ENCODE data around the gene SLC25A10.
"Not testable (repeated sequence)": the region's sequence is repeated elsewhere in the genome, so short reads cannot be mapped to it uniquely, and the experiment has no call there.

SLC25A10 gene, protein sequence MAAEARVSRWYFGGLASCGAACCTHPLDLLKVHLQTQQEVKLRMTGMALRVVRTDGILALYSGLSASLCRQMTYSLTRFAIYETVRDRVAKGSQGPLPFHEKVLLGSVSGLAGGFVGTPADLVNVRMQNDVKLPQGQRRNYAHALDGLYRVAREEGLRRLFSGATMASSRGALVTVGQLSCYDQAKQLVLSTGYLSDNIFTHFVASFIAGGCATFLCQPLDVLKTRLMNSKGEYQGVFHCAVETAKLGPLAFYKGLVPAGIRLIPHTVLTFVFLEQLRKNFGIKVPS

GRCh38 chr17:81711814-81712467 lies at the start of gene SLC25A10:
Gene SLC25A10 (plus strand): TSS chr17:81712284. CDS start chr17:81712427, 143 bp downstream.
- peak; percentile 76 for DNase-seq

DNA sequence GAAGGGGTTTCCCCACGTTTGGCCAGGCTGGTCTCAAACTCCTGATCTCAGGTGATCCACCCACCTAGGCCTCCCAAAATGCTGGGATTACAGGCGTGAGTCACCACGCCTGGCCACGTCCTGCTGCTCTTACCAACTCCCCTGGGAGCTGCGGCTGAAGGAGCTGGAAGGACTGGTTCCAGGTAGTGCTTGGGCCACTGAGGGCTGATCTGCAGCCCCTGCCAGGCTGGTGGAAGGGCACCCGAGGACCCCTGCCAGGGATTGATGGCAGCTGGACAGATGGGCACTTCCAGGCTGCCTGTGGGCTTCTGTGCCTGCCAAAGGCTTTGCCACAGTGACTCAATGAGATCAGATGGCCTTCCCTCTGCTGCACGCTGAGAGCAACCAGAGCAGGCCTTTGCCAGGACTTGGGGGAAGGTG lies 48.0 kb upstream of the SLC25A10 start:
- DNase-seq = no peak

DNA sequence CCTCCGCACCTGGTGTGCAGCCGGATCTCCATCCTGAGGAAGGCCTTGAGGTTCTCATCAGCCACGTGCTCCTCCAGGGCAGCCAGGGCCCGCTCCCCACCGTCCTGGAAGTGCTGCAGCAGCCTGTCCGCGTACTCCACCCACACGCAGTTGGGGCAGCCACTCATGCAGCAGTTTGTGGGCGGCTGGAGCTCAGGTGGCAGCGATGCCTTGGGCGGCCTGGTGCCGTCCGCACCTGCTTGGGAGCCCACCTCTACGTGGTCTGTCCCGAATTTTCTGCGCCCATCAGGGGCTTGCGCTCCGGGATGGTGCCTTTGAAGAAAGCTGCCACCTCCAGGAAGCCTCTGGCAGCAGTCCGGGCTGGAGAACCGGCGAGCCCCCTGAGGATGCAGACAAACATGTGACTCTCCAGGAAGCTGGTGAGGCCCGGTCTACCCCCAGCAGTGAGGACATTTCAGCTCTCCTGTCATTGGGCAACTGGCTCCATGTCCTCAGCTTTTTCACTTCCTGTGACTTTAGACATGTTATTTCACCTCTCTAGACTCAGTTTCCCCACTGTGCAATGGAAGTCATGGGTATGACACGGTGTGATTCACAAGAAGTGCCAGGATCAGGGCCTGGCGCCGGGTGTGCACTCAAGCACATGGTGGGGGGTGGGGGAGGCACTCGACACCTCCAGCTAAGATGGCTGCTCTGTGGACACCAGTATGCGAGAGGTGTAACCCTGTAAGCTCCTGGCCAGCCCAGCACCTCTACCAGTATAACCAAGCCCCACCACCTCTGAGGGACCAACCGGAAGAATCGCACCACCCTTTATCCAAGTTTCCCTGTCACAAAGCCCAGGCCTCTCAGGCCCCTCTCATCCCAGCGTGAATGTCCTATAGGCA lies 46.6 kb upstream of the SLC25A10 start:
- no peak for DNase-seq

GRCh38 chr17:81666092-81666341 lies 46.1 kb upstream of the SLC25A10 start:
- DNase-seq = no peak

- peak; percentile 96 for DNase-seq
These were observed 45.5 kb upstream of the SLC25A10 start, which contains the start of the genes CCDC137 and OXLD1 for GRCh38 chr17:81666342-81667191. Gene CCDC137 (plus strand): TSS chr17:81666737. CDS start chr17:81666767, 30 bp downstream. Gene OXLD1 (minus strand): TSS chr17:81666605. CDS start chr17:81666577, 28 bp downstream.

GRCh38 chr17:81667754-81668153 lies 44.3 kb upstream of the SLC25A10 start:
- no peak for DNase-seq

DNA sequence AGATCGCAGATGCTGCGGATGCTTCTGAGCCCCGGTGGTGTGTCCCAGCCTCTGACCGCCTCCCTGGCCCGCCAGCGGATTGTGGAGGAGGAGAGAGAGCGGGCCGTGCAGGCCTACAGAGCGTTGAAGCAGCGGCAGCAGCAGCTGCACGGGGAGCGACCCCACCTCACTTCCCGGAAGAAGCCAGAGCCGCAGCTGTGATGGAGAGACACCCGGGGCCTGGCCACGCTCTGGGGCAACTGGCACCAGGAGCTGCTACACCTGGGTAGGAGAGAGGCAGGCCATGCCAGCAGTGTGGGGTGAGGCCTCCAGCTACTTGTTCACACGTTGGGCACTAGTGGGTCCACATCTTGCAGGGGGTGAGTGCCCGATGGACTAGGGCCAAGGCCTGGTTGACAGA lies 39.6 kb upstream of the SLC25A10 start:
- DNase-seq = no peak

DNA sequence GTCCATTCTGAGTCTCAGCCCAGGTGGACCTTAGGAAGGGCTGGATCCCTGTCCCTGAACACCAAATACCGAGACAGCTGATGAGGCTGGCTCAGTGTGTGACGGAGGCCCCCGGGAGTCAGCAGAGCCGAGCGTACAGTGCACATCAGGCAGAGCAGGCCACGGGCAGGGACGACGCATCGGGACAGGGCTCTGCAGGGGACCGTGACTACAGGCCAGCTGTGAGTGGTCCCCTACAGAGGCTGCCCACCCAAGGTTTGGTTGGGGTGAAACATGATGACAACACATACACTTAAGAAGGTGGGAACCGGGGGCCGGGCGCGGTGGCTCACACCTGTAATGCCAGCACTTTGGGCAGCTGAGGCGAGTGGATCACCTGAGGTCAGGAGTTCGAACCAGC lies 39.1 kb upstream of the SLC25A10 start:
- DNase-seq = no peak

- no peak for DNase-seq
These were observed 38.4 kb upstream of the SLC25A10 start for GRCh38 chr17:81673561-81674258.

DNA sequence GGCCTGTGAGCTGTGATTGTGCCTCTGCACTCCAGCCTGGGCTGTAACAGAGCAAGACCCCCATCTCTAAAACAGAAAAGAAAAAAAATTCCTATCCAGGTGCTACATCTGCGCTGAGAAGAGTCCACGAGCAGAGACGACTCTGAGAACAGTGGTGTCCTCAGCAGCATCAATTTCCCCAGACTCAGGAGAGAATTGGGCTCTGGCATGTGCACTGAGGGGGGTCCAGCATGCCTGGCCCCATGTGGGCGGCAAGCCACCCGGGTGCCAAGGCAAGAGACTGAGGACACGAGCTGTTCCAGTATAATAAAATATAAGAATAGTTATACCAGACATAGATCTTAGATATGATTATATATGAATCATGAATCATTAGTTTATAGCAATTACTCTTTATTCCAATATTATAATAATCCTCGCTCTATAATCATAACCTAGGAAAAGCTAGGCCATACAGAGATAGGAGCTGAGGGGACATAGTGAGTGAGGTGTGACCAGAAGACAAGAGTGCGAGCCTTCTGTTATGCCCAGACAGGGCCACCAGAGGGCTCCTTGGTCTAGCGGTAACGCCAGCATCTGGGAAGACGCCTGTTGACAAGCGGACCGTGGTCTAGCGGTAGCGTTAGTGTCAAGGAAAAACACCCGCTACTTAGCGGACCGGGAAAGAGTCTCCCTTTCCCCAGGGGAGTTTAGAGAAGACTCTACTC lies 36.4 kb upstream of the SLC25A10 start:
- not testable (repeated sequence) for DNase-seq

GRCh38 chr17:81676906-81677305 lies 35.2 kb upstream of the SLC25A10 start:
- DNase-seq = no peak

DNA sequence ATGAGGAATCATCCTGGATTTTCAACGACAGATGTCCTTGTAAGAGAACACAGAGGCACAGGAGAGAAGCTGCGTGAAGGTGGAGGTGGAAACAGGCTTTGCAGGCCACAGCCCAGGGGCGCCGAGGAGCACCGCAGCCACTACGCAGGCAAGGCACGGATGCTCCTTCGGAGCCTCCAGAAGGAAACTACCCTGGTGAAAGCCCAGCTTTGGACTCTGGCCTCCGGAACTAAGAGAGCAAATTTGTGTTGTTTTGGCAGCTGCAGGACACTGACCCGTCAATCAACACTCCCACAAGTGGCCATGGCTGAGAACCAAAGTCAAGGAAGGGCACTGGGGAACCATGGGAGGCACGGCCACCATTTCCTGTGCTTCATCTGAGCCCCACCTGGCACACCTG lies 31.9 kb upstream of the SLC25A10 start:
- DNase-seq = no peak

DNA sequence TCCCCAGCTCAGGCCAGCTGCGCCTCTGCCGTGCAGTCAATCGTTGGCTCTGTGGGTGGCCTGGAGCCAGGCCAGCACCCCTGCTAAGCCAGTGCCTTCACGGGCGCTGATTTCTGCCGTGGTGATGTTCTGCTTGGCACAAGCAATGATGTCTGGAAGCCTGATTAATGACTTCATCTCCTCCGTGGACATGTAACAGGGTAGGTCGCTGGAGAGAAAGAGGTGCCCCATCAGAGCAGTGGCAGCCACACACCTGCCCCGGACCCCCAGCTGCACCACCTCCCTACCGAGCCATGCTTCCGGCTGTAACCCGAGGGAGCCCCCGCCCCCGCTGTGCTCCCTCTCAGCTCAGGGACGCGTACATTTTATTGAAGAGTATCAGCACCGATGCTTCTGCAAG lies 30.4 kb upstream of the SLC25A10 start:
- no peak for DNase-seq

DNA sequence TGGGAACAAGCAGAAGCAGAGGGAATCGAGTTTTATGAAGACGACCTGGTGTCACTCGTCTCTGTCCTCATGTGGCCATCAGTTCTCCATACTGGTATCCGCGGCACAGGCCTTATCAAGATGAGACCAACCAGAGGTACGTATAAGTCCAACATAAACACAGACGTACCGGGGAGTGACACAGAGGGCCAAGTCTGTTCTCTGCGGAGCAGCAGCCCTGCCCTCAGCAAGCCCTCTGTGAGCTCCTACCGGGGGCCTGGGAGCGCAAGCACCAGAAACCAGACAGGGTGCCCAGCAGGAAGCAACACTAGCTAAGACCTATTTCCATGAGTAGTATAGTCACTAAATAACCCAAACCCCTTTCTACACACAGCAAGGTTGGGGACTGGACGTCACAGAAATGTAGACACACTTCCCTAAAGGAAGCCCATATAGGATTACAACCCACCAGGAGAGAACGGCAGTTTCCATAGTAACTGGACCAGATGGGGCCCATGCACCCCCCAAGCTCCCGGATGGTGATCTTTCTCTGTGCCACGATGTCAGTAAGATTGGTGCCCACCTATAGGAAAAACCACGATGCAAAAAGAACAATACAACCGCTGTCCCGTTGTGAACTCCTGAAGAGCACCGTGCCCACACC lies 29.4 kb upstream of the SLC25A10 start:
- no peak for DNase-seq

- DNase-seq = no peak
These were observed 28.9 kb upstream of the SLC25A10 start for GRCh38 chr17:81683208-81683583.

DNA sequence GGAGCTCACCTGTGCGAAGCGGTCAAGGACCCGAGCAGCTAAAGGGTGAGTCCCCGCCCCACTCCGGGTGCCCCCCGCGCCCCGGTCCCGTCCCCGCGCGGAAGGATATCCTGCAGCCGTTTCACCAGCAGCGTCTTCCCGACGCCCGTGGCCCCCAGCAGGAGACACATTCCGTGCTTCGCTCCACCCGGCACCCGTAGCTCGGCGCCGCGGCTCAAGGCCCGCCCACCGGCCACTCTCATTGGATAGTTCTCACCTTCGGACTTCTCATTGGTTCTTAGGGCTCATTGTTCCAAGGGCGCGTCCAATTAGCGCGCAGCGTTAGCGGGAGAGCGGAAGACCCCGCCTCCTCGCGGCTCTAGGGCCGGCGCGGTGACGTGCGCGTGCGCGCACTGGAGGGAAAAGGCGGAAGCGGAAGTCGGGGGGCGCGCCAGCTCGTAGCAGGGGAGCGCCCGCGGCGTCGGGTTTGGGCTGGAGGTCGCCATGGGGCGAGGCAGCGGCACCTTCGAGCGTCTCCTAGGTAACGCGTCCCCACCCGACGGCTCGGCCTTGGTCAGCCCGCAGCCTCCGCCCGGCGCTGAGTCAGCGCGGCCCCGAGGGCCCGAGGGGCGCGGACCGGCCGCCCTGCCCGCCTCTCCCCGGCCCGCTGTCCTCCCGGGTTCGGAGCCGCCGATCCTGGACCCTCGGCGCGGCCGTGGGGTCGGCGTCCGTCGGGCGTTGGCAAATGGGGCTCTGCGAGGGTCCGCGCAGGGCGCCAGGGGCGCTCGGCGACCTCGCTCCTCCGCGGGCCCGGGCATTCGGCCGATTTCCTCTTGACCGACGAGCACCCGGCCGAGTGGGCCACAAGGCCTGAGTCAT lies 28.3 kb upstream of the SLC25A10 start, which contains the start of the genes ARL16 and HGS:
ARL16 (minus strand) TSS at position 214 of the 858 bp plus-strand sequence; CDS start at position 170, 44 bp downstream.
HGS (plus strand) TSS at position 428 of the 858 bp plus-strand sequence; CDS start at position 484, 56 bp downstream.
- peak; percentile 99 for DNase-seq

- no peak for DNase-seq
These were observed 27.6 kb upstream of the SLC25A10 start for GRCh38 chr17:81684442-81684911.

- DNase-seq = no peak
These were observed 27.0 kb upstream of the SLC25A10 start for GRCh38 chr17:81685108-81685507.

- no peak for DNase-seq
These were observed 25.5 kb upstream of the SLC25A10 start for GRCh38 chr17:81686614-81687013.
